ENCODE results near the gene SLC2A5.

Gene SLC2A5

DNA sequence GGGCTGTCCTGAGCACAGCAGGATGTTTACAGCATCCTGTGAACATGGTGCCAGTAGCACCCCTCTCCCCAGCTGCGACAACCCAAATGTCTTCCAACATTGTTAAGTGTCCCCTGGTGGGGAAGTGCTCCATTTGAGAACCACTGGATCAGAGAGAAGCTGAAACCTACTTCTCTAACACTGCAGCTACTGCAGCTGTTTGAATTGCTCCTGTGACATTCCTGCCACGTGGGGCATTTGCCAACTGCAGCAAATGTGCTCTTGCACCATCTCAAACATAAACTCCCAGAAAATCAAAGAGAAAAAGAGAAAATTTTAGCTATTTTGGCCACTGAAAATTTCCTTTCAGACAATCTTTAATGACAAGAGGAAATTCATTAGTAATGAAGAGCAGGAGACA lies 11.0 kb downstream of the SLC2A5 start:
- Histone ChIP-seq H3K4me3 (ENCODE audit: low read depth in 1 of 2, low read length in 2 of 2) (no peak overlapping the region), H3K27me3 (ENCODE audit: low read depth, low read length) (no peaks in the 10 kb centered on the region), H3K4me1 (ENCODE audit: control insufficient read depth in 1 of 2, insufficient read depth in 2 of 2, low read length in 2 of 2) (peaks cover 0 to 12% of the 10 kb centered on the region in 2 donors), H3K9me3 (ENCODE audit: control insufficient read depth in 1 of 2, low read length in 2 of 2) (no peaks in the 10 kb centered on the region), H3K27ac (ENCODE audit: low read length) (no peak overlapping the region), H3K36me3 (ENCODE audit: control insufficient read depth in 1 of 2, insufficient read depth in 2 of 2, low read length in 2 of 2) (no peaks in the 10 kb centered on the region)

DNA sequence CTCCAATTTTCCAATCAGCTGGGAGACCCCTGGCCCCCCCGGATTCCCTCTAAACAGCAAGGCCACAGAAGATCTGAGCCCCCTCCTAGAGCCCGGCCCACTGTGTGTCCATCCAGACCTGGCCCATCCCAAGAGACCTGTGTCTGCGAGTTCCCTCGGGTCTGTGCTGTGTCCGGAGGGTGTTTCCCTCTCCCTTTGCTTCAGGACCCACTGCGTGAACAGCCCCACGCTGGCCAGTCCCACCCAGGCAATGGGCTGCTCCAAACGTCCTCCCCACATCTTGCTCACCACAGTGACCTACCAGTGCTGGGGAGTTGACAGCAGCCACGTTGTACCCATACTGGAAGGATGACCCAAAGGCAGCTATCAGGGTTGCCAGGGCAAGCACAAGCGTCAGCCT lies 11.6 kb downstream of the SLC2A5 start:
- H3K27ac ChIP-seq (ENCODE audit: low read length): no peak overlapping the region
- H3K4me3 ChIP-seq (ENCODE audit: low read depth in 1 of 2, low read length in 2 of 2): no peak overlapping the region
- H3K9me3 ChIP-seq (ENCODE audit: control insufficient read depth in 1 of 2, low read length in 2 of 2): no peaks in the 10 kb centered on the region
- no peaks in the 10 kb centered on the region for H3K27me3 ChIP-seq (ENCODE audit: low read depth, low read length)
- peaks cover 0 to 12% of the 10 kb centered on the region in 2 donors for H3K4me1 ChIP-seq (ENCODE audit: control insufficient read depth in 1 of 2, insufficient read depth in 2 of 2, low read length in 2 of 2)
- no peaks in the 10 kb centered on the region for H3K36me3 ChIP-seq (ENCODE audit: control insufficient read depth in 1 of 2, insufficient read depth in 2 of 2, low read length in 2 of 2)

DNA sequence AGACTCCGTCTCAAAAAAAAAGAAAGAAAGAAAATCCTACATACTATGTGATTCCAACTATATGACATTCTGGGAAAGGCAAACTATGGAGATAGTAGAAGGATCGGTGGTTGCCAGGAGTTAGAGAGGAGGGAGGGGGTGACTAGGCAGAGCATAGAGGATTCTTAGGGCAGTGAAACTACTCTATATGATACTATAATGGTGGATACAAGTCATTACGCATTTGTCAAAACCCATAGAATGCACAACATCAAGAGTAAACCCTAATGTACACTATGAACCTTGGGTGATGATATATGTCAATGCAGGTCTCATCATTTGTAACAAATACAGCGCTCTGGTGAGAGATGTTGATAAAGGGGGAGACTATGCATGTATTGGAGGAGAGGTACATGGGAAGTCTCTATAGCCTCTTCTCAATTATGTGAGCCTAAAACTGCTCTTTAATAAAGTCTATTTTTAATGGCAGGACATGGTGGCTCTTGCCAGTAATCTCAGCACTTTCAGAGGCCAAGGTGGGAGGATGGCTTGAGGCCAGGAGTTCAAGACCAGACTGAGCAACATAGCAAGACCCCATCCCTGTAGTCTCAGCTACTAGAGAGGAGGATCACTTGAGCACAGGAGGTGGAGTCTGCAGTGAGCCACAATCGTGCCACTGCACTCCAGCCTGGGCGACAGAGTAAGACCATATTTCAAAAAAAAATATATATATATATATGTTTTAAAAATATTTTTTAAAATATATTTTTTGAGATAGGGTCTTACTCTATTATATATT lies 17.0 kb downstream of the SLC2A5 start:
- H3K27ac ChIP-seq (ENCODE audit: low read length): no peak overlapping the region
- H3K4me3 ChIP-seq (ENCODE audit: low read depth in 1 of 2, low read length in 2 of 2): no peak overlapping the region
- H3K9me3 ChIP-seq (ENCODE audit: control insufficient read depth in 1 of 2, low read length in 2 of 2): no peaks in the 10 kb centered on the region
- H3K36me3 ChIP-seq (ENCODE audit: control insufficient read depth in 1 of 2, insufficient read depth in 2 of 2, low read length in 2 of 2): no peaks in the 10 kb centered on the region
- no peaks in the 10 kb centered on the region for H3K4me1 ChIP-seq (ENCODE audit: control insufficient read depth in 1 of 2, insufficient read depth in 2 of 2, low read length in 2 of 2)
- H3K27me3 ChIP-seq (ENCODE audit: low read depth, low read length): no peaks in the 10 kb centered on the region

DNA sequence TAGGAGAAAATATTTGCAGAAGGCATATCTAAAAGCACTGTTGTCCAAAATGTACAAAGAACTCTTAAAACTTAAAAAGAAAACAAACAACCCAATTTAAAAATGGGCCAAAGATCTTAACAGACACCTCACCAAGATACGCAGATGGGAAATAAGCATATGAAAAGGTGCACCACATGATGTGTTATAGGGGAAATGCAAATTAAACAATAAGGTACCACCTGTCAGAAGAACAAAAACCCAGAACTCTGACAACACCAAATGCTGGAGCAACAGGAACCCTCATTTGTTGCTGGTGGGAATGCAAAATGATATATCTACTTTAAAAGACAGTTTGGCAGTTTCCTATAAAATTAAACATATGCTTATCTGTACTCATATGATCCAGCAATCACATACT lies 18.1 kb downstream of the SLC2A5 start:
- no peaks in the 10 kb centered on the region for H3K36me3 ChIP-seq (ENCODE audit: control insufficient read depth in 1 of 2, insufficient read depth in 2 of 2, low read length in 2 of 2)
- H3K27me3 ChIP-seq (ENCODE audit: low read depth, low read length): no peaks in the 10 kb centered on the region
- H3K4me3 ChIP-seq (ENCODE audit: low read depth in 1 of 2, low read length in 2 of 2): no peak overlapping the region
- H3K27ac ChIP-seq (ENCODE audit: low read length): no peak overlapping the region
- H3K9me3 ChIP-seq (ENCODE audit: control insufficient read depth in 1 of 2, low read length in 2 of 2): no peaks in the 10 kb centered on the region
- no peaks in the 10 kb centered on the region for H3K4me1 ChIP-seq (ENCODE audit: control insufficient read depth in 1 of 2, insufficient read depth in 2 of 2, low read length in 2 of 2)

DNA sequence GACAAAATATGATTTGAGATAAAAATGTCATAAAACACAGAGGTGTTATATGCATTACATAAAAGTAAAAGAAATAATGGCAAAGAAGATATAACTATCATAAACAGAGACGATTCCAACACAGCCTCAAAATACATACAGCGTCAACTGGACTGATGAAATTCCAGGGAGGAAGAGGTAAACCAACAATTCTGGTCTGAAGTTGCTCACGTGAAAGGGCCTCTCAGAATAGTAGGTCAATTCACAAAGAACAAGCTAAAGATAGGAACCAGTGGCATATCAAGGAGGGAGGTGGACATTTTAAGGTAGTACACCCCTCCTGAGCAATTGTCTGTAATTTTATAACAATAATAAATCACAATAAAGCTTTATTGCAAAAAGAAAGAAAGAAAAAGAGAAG lies 18.6 kb downstream of the SLC2A5 start:
- Histone ChIP-seq H3K27ac (ENCODE audit: low read length) (no peak overlapping the region), H3K27me3 (ENCODE audit: low read depth, low read length) (no peaks in the 10 kb centered on the region), H3K4me3 (ENCODE audit: low read depth in 1 of 2, low read length in 2 of 2) (no peak overlapping the region), H3K36me3 (ENCODE audit: control insufficient read depth in 1 of 2, insufficient read depth in 2 of 2, low read length in 2 of 2) (no peaks in the 10 kb centered on the region), H3K4me1 (ENCODE audit: control insufficient read depth in 1 of 2, insufficient read depth in 2 of 2, low read length in 2 of 2) (no peaks in the 10 kb centered on the region), H3K9me3 (ENCODE audit: control insufficient read depth in 1 of 2, low read length in 2 of 2) (no peaks in the 10 kb centered on the region)

DNA sequence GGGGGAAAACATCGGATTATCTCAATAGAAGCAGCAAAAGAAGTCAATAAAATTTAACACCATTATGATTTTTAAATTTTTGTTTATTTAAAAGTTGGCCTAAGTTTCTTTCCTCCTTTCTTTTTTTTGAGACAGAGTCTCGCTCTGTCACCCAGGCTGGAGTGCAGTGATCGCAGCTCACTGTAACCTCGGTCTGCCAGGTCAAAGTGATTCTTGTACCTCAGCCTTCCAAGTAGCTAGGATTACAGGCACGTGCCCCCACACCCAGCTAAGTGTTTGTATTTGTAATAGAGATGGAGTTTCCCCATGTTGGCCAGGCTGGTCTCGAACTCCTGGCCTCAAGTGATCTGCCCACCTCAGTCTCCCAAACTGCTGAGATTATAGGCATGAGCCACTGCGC lies 20.9 kb downstream of the SLC2A5 start:
- H3K4me3 ChIP-seq (ENCODE audit: low read depth in 1 of 2, low read length in 2 of 2): no peak overlapping the region
- no peaks in the 10 kb centered on the region for H3K36me3 ChIP-seq (ENCODE audit: control insufficient read depth in 1 of 2, insufficient read depth in 2 of 2, low read length in 2 of 2)
- no peaks in the 10 kb centered on the region for H3K9me3 ChIP-seq (ENCODE audit: control insufficient read depth in 1 of 2, low read length in 2 of 2)
- H3K27me3 ChIP-seq (ENCODE audit: low read depth, low read length): no peaks in the 10 kb centered on the region
- no peaks in the 10 kb centered on the region for H3K4me1 ChIP-seq (ENCODE audit: control insufficient read depth in 1 of 2, insufficient read depth in 2 of 2, low read length in 2 of 2)
- no peak overlapping the region for H3K27ac ChIP-seq (ENCODE audit: low read length)

DNA sequence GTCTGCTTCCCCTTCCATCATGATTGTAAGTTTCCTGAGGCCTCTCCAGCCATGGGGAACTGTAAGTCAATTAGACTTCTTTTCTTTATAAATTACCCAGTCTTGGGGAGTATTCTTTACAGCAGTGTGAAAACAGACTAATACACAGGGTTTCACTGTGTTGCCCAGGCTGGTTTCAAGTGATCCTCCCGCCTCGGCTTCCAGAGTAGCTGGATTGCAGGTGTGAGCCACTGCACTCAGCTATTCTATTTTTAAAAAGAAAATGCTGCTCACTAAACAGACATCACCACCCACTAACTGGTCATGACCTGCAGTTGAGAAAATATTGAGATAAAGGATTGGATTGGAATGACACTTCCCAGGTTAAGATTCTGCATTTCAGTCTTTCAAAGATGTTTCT lies 22.4 kb downstream of the SLC2A5 start:
- Histone ChIP-seq H3K27ac (ENCODE audit: low read length) (no peak overlapping the region), H3K36me3 (ENCODE audit: control insufficient read depth in 1 of 2, insufficient read depth in 2 of 2, low read length in 2 of 2) (no peaks in the 10 kb centered on the region), H3K4me3 (ENCODE audit: low read depth in 1 of 2, low read length in 2 of 2) (no peak overlapping the region), H3K27me3 (ENCODE audit: low read depth, low read length) (no peaks in the 10 kb centered on the region), H3K4me1 (ENCODE audit: control insufficient read depth in 1 of 2, insufficient read depth in 2 of 2, low read length in 2 of 2) (no peaks in the 10 kb centered on the region), H3K9me3 (ENCODE audit: control insufficient read depth in 1 of 2, low read length in 2 of 2) (no peaks in the 10 kb centered on the region)

DNA sequence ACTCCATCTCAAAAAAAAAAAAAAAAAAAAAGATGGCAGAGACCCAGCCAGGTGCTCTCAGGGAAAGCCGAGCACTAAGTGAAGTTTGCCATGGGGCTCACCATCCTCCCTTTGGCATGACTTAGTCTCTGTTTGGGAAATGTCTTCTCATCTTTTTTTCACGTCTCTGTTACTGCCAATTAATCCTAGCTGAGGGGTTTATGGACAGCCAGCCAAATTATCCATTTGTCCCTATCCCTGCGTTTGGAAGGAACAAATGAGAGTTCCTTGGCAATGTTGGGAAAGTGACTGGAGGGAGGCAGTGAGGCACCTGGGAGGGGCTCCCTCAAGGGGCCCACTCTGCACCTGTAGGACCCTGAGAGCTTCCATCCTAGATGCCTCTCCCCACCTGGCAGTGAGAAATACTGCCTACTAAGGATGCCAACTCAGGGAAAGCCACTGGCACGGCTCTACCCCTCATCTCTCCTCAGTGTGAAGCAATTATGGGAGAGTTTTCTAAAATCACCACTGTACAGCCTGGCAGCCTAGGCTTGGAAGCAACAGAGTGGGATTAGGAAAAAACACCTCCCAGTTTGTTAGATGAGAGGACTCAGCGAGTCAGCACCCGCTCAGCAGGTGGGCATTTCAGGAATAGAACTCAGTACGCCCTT lies 23.4 kb downstream of the SLC2A5 start:
- no peaks in the 10 kb centered on the region for H3K27me3 ChIP-seq (ENCODE audit: low read depth, low read length)
- H3K36me3 ChIP-seq (ENCODE audit: control insufficient read depth in 1 of 2, insufficient read depth in 2 of 2, low read length in 2 of 2): no peaks in the 10 kb centered on the region
- H3K9me3 ChIP-seq (ENCODE audit: control insufficient read depth in 1 of 2, low read length in 2 of 2): no peaks in the 10 kb centered on the region
- H3K27ac ChIP-seq (ENCODE audit: low read length): no peak overlapping the region
- no peak overlapping the region for H3K4me3 ChIP-seq (ENCODE audit: low read depth in 1 of 2, low read length in 2 of 2)
- H3K4me1 ChIP-seq (ENCODE audit: control insufficient read depth in 1 of 2, insufficient read depth in 2 of 2, low read length in 2 of 2): no peaks in the 10 kb centered on the region

DNA sequence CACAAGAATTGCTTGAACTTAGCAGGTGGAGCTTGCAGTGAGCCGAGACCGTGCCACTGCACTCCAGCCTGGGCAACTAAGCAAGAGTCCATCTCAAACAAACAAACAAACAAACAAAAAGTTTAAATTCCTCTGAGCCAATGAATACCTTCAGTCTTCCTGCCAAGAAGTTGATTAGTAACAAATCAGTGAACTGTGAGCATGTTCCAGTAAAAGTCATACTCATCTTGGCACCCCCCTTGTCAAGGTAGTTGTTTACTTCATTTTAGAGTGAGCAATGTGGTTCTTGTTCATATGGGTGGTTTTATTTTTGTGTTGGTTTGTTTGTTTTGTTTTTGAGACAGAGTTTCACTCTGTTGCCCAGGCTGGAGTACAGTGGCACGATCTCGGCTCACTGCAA lies 25.2 kb downstream of the SLC2A5 start:
- H3K4me3 ChIP-seq (ENCODE audit: low read depth in 1 of 2, low read length in 2 of 2): no peak overlapping the region
- no peaks in the 10 kb centered on the region for H3K27me3 ChIP-seq (ENCODE audit: low read depth, low read length)
- no peak overlapping the region for H3K27ac ChIP-seq (ENCODE audit: low read length)
- no peaks in the 10 kb centered on the region for H3K36me3 ChIP-seq (ENCODE audit: control insufficient read depth in 1 of 2, insufficient read depth in 2 of 2, low read length in 2 of 2)
- H3K4me1 ChIP-seq (ENCODE audit: control insufficient read depth in 1 of 2, insufficient read depth in 2 of 2, low read length in 2 of 2): no peaks in the 10 kb centered on the region
- no peaks in the 10 kb centered on the region for H3K9me3 ChIP-seq (ENCODE audit: control insufficient read depth in 1 of 2, low read length in 2 of 2)

DNA sequence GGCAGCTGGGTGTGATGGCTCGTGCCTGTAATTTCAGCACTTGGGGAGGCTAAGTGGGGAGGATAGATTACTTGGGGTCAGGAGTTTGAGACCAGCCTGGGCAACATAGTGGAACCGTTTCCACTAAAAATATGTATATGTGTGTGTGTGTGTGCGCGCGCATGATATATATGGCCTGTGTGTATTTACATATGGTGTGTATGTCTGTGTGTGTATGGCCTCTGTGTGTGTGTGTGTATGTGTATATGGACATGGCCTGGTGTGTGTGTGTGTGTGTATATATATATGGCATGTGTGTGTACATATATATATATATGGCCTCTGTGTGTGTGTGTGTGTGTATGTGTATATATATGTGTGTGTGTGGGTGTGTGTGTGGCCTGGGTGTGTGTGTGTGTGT lies 27.2 kb downstream of the SLC2A5 start:
- Histone ChIP-seq H3K4me1 (ENCODE audit: control insufficient read depth in 1 of 2, insufficient read depth in 2 of 2, low read length in 2 of 2) (no peaks in the 10 kb centered on the region), H3K9me3 (ENCODE audit: control insufficient read depth in 1 of 2, low read length in 2 of 2) (no peaks in the 10 kb centered on the region), H3K27ac (ENCODE audit: low read length) (no peak overlapping the region), H3K36me3 (ENCODE audit: control insufficient read depth in 1 of 2, insufficient read depth in 2 of 2, low read length in 2 of 2) (no peaks in the 10 kb centered on the region), H3K27me3 (ENCODE audit: low read depth, low read length) (no peaks in the 10 kb centered on the region), H3K4me3 (ENCODE audit: low read depth in 1 of 2, low read length in 2 of 2) (no peak overlapping the region)

DNA sequence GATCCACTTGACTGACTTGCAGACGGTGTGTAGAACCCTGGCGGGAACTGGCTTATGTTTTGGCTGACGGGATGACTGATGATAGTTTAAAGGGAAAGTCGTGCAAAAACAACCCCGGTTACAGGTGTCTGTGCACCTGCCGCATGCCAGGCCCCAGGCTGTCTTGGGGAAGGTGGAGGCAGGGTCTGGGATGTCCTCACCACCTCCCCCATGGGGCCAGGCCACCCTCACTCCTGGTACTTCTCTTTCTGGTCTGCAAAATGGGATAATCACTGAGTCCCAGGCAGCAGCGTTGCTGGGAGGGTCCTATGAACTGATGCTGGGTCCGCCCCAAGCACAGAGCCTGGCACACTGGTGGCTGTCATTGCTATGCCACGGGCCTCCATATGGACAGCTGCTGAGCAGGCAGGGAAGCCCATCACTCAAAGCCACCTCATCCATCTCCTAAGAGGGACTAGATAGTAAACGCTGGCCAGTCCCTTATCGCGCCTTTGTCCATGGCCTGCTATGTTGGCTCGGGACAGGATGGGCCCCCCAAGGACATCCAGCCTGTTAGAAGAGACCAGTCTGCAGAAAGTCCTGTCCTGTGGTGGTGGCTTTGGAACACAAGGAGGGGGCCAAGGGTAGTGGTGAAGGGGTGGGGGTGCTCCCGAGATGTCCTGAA lies 28.2 kb downstream of the SLC2A5 start:
- no peaks in the 10 kb centered on the region for H3K4me1 ChIP-seq (ENCODE audit: control insufficient read depth in 1 of 2, insufficient read depth in 2 of 2, low read length in 2 of 2)
- H3K27ac ChIP-seq (ENCODE audit: low read length): no peak overlapping the region
- no peaks in the 10 kb centered on the region for H3K36me3 ChIP-seq (ENCODE audit: control insufficient read depth in 1 of 2, insufficient read depth in 2 of 2, low read length in 2 of 2)
- H3K4me3 ChIP-seq (ENCODE audit: low read depth in 1 of 2, low read length in 2 of 2): no peak overlapping the region
- no peaks in the 10 kb centered on the region for H3K27me3 ChIP-seq (ENCODE audit: low read depth, low read length)
- no peaks in the 10 kb centered on the region for H3K9me3 ChIP-seq (ENCODE audit: control insufficient read depth in 1 of 2, low read length in 2 of 2)

Measured in muscle layer of duodenum (tissue), 2 donors.